Karpas-422 (cell line): ENCODE data around the gene CHCHD6. TPM values are rescaled to one million over a fixed set of nuclear protein-coding genes. Genes with fewer than 3 reads are reported as not detected.

Experiments used
- DNase-seq: peaks from one replicate; pipeline ENCODE4 v3.0.0-alpha.2; 2015
- H2AFZ ChIP-seq: fragments of 200-600 bp; sonication (generic); 2 replicates; pipeline ENCODE4 v1.6.1; 2014; ENCODE audit warnings: antibody characterized with exemption, low read length, mixed read lengths
- H3K27ac ChIP-seq: fragments of 200-600 bp; sonication (generic); 2 replicates; pipeline ENCODE4 v1.5.1; 2014; ENCODE audit warnings: mild to moderate bottlenecking, low read length, moderate library complexity
- H3K27me3 ChIP-seq: fragments of 200-600 bp; sonication (generic); 2 replicates; pipeline ENCODE4 v1.6.1; 2014; ENCODE audit warnings: low read length, mixed read lengths
- H3K36me3 ChIP-seq: fragments of 200-600 bp; sonication (generic); 2 replicates; pipeline ENCODE4 v1.6.1; 2014; ENCODE audit warnings: low read length, mixed read lengths; ENCODE audit not compliant: insufficient read depth
- H3K4me1 ChIP-seq: fragments of 200-600 bp; sonication (generic); 2 replicates; pipeline ENCODE4 v1.6.1; 2014; ENCODE audit warnings: mild to moderate bottlenecking, low read length, mixed read lengths
- H3K4me2 ChIP-seq: fragments of 200-600 bp; sonication (generic); 2 replicates; pipeline ENCODE4 v1.6.1; 2014; ENCODE audit warnings: low read length, low read depth, mild to moderate bottlenecking; ENCODE audit not compliant: poor library complexity, severe bottlenecking
- H3K4me3 ChIP-seq: fragments of 200-600 bp; sonication (generic); 2 replicates; pipeline ENCODE4 v1.5.1; 2014; ENCODE audit warnings: mild to moderate bottlenecking, antibody characterized with exemption, low read length, mixed read lengths
- H3K79me2 ChIP-seq: fragments of 200-600 bp; sonication (generic); 2 replicates; pipeline ENCODE4 v1.6.1; 2014; ENCODE audit warnings: mild to moderate bottlenecking, low read length, mixed read lengths
- H3K9ac ChIP-seq: fragments of 200-600 bp; sonication (generic); 2 replicates; pipeline ENCODE4 v1.6.0; 2014; ENCODE audit warnings: low read length
- H3K9me2 ChIP-seq: fragments of 200-600 bp; sonication (generic), shearing (Covaris generic); replicated peaks from 2 replicates; pipeline ENCODE4 v1.6.0; 2014; ENCODE audit warnings: mild to moderate bottlenecking, low read length, moderate library complexity; ENCODE audit not compliant: insufficient read depth
- H3K9me3 ChIP-seq: fragments of 300-700, 200-600 bp; sonication (generic); 2 replicates; pipeline ENCODE4 v1.6.1; 2014; ENCODE audit warnings: low read length, mixed read lengths
- H4K20me1 ChIP-seq: fragments of 200-600 bp; sonication (generic); 2 replicates; pipeline ENCODE4 v1.6.1; 2014; ENCODE audit warnings: mild to moderate bottlenecking, antibody characterized with exemption, low read length, low read depth; ENCODE audit not compliant: insufficient read depth
- total RNA-seq: library from RNA; depleted of rRNA; stranded (reverse); fragments of >200 nt; shearing (Covaris generic); gene quantifications from 2 replicates; pipeline ENCODE4 v1.2.3, GENCODE V29; 2014; ENCODE audit warnings: low replicate concordance

CHCHD6 gene
- total RNA-seq, 1 experiment from 2014 or later: 12.8 TPM

DNA sequence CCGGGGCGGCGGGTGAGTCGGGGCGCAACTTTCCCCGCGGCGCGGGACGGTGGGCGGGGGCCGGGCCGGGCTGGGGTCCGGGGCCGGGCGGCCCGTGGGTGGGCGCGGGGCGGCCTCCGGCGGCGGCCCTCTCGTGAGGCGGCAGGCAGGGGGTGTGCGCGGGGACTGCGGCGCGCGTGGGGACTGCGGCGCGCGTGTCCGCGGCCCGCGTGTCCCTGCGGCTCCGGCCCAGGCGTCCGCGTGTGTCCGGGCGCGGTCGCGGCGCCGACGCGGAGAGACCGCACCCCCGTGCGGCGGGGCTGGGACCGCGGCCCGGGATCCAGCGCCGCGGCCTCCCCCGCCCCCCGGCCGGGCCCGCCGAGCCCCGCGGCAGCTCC, 279.2 kb downstream of the CHCHD6 start:
- Histone ChIP-seq H2AFZ (no peak overlapping the region), H3K79me2 (no peaks in the 10 kb centered on the region), H3K9me3 (no peaks in the 10 kb centered on the region), H3K27me3 (no peaks in the 10 kb centered on the region), H4K20me1 (no peaks in the 10 kb centered on the region), H3K4me3 (no peak overlapping the region), H3K4me1 (peaks cover 13% of the 10 kb centered on the region), H3K9ac (no peak overlapping the region), H3K36me3 (no peaks in the 10 kb centered on the region), H3K9me2 (no peaks in the 10 kb centered on the region), H3K4me2 (no peak overlapping the region), H3K27ac (no peak overlapping the region)
- no peak for DNase-seq

DNA sequence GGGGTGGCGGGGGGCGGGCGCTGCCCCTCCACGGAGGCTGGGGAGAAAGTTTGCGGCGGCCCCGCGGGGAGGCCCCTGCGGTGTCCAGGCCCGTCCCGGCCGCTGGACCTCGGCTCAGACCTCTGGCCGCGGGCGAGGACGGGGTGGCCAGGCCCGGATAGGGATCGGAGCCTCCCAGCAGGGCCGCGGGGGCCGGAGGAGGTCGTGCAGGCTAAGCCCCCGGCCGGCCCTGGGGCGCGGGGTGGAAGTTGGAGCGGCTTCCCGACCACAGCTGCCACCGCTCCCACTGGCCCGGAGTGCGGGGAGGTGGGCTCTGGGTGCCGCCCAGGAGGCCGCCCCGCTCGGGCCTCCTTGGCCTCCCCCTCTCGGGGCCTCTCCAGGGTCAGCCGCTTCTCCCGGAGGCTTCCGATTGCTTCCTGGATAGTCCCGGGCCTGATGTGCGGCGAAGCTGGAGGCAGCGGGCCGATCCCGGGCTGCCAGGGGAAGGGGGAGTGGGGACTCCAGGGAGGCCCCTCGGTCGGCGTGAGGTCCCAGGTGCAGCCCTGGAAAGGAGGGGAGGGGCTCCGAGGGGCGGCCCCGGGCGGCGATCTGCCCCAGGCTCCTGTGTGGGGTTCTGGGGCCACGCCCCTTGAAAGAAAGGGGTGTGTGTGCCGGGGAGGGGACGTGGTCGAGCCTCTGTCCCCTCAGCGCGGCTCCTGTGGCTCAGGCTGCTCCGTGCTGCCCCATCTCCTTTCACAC, 279.8 kb downstream of the CHCHD6 start:
- no peaks in the 10 kb centered on the region for H3K9me2 ChIP-seq
- DNase-seq: no peak
- no peak overlapping the region for H3K27ac ChIP-seq
- H3K36me3 ChIP-seq: no peaks in the 10 kb centered on the region
- peak overlapping the region; percentile 30; the same call in 1 of the 2 replicates for H3K9ac ChIP-seq
- H3K79me2 ChIP-seq: no peaks in the 10 kb centered on the region
- peaks cover 13% of the 10 kb centered on the region for H3K4me1 ChIP-seq
- no peaks in the 10 kb centered on the region for H3K9me3 ChIP-seq
- peak overlapping the region; percentile 24 for H3K4me2 ChIP-seq
- no peak overlapping the region for H2AFZ ChIP-seq
- 0 out of 2 replicates have a peak overlapping the region, but pooled peaks have one; percentile 30 for H3K4me3 ChIP-seq
- H3K27me3 ChIP-seq: no peaks in the 10 kb centered on the region
- H4K20me1 ChIP-seq: no peaks in the 10 kb centered on the region

DNA sequence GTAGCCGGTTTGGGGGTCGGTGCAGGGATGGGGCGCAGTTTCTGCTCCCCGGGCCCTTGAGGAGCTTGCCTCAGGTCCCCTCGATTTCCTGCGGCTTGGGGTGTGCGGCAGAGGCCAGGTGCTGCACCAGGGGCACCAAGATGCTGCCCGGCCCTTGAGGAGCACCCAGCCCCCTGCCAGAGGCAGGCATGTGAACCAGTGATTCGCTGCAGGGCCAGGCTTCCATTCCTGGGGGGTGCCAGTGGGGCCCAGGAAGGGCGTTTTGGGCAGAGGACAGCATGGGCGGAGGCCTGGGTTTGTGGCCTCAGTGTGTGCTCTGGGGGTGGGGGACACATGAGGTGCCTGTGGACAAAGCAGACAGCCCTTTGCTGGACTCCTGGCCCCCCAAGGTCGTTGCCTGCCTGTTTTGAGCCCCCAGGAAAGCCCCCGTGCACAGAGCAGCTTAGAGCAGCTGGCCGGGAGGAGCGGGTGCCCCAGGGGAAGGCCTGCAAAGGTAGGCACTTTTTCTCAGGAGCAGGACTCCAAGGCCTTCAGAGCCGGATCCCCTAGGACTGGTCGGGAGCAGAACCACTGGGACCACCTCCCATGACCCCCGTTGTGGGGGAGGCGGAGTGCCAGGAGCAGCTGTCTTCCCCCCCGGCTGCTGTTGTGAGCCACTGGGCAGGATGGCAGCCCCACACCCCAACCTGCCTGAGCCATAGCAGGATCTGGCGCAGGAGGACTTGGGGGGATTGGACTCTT, 280.5 kb downstream of the CHCHD6 start:
- no peaks in the 10 kb centered on the region for H3K9me2 ChIP-seq
- H3K4me1 ChIP-seq: peaks cover 13% of the 10 kb centered on the region
- no peaks in the 10 kb centered on the region for H3K9me3 ChIP-seq
- no peaks in the 10 kb centered on the region for H3K36me3 ChIP-seq
- no peak overlapping the region for H3K27ac ChIP-seq
- no peak overlapping the region for H3K4me2 ChIP-seq
- H4K20me1 ChIP-seq: no peaks in the 10 kb centered on the region
- H3K27me3 ChIP-seq: no peaks in the 10 kb centered on the region
- H3K79me2 ChIP-seq: no peaks in the 10 kb centered on the region
- DNase-seq: no peak
- no peak overlapping the region for H3K4me3 ChIP-seq
- H2AFZ ChIP-seq: no peak overlapping the region
- no peak overlapping the region for H3K9ac ChIP-seq

DNA sequence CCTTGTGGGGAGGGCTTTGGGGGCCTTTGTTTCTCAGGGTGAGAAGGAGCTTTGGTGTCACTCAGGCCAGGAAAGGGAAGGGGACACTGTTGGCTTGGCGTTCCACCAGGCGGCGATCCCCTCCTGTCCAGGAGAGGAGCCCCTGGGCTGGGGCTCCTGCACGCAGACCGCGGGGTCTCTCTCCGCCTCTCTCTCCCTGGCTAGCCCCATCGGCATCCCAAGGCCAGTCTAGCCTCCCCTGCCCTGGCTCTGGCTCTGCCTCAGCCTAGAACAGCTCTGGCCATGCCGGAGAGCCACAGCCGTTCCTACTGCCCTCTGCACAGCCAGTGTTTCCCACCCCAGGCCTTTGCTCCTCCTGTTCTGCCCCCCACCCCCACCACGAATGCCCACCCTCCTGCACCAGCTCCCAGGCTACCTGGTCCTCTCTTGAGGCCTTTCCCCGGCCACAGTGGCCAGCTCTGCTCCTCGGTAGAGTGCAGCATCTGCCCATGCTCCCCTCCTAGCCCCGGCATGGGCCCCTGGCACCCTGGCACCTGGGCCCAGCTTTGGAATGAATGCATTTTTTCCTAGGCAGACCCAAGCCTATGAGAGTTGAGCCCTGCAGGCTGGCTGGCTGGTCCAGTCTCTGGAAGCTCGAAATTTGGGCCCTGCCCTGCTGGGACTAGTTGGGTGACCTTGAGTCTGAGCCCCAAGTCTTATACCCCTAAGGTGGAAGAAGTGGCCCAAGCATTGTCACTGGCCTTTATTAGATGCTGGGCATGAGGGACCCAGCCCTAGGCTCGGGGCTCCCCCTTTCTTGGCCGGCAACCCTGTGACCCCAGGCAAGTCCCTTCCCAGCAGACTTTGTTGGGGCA, 281.3 kb downstream of the CHCHD6 start:
- DNase-seq: no peak
- no peak overlapping the region for H2AFZ ChIP-seq
- H3K36me3 ChIP-seq: no peaks in the 10 kb centered on the region
- H3K9me2 ChIP-seq: no peaks in the 10 kb centered on the region
- no peaks in the 10 kb centered on the region for H3K9me3 ChIP-seq
- no peaks in the 10 kb centered on the region for H3K79me2 ChIP-seq
- no peak overlapping the region for H3K9ac ChIP-seq
- H3K4me2 ChIP-seq: no peak overlapping the region
- no peaks in the 10 kb centered on the region for H4K20me1 ChIP-seq
- H3K4me1 ChIP-seq: peaks cover 13% of the 10 kb centered on the region
- H3K4me3 ChIP-seq: no peak overlapping the region
- H3K27me3 ChIP-seq: no peaks in the 10 kb centered on the region
- H3K27ac ChIP-seq: no peak overlapping the region

DNA sequence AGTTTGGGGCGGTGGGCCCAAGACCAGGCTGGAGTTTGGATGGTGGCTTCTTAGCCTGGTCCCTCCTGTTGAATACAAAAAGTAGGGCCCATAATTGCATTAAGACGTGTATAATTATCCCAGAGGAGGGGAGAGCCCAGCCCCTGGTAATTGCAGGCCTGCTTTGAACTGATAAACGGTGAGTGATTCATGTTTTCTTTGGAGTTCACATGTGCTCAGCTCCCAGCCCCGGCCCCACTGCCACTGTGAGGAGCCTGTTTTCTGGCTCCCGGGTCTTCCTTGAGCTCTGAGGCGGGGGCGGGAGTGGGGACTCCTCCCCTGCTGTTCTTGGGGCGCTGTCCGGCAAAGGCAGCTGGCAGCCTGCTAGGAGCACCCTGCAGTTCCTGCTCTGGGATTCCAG, 282.0 kb downstream of the CHCHD6 start:
- Histone ChIP-seq H3K79me2 (no peaks in the 10 kb centered on the region), H3K9me3 (no peaks in the 10 kb centered on the region), H3K9me2 (no peaks in the 10 kb centered on the region), H3K27me3 (no peaks in the 10 kb centered on the region), H3K4me2 (no peak overlapping the region), H4K20me1 (no peaks in the 10 kb centered on the region), H3K4me1 (peaks cover 13% of the 10 kb centered on the region), H2AFZ (no peak overlapping the region), H3K9ac (no peak overlapping the region), H3K36me3 (no peaks in the 10 kb centered on the region), H3K4me3 (no peak overlapping the region), H3K27ac (no peak overlapping the region)
- DNase-seq: no peak

DNA sequence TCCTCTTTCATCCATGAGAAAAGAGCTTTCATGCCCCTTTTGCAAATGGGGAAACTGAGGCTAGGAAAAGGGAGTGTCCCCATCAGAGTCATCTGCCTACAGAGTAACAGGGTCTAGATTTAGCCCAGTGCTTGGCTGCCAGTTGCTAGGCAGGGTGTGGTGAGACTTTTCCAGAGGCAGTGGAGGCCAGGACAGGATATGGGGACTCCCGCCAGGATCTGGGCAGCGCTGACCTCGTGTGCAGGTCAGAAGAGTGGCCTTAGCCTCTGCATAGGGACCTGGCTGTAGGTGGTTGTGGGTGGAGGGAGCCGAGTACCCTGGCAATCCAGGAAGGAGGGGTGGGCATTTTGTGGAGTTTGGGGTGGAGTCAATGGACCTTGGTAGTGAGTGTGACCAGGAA, 283.1 kb downstream of the CHCHD6 start:
- DNase-seq: no peak
- Histone ChIP-seq H3K27ac (no peak overlapping the region), H3K4me1 (peaks cover 6% of the 10 kb centered on the region), H4K20me1 (no peaks in the 10 kb centered on the region), H3K9ac (no peak overlapping the region), H3K36me3 (no peaks in the 10 kb centered on the region), H3K9me2 (no peaks in the 10 kb centered on the region), H3K27me3 (no peaks in the 10 kb centered on the region), H3K79me2 (no peaks in the 10 kb centered on the region), H3K9me3 (no peaks in the 10 kb centered on the region), H3K4me2 (no peak overlapping the region), H2AFZ (no peak overlapping the region), H3K4me3 (no peak overlapping the region)

DNA sequence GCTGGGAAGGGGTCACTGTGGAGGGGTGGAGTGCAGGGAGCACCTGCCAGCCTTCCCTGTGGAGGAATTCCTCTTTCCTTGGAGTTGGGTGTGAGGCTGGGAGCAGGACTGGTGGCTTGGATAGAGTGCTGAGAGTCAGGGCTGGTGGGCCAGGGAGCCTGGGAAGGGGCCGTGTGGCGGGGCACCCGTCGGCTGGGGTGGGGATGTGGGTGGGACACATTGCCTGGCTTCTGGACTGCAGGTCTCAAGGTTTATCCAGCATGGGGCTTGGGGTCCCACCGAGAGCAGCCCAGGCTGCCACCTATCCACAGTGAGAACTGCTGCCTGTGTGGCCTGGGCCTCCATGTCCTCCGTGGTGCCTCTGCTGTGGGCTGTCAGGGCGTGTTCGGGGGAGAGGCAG, 283.6 kb downstream of the CHCHD6 start:
- H4K20me1 ChIP-seq: no peaks in the 10 kb centered on the region
- H3K79me2 ChIP-seq: no peaks in the 10 kb centered on the region

DNA sequence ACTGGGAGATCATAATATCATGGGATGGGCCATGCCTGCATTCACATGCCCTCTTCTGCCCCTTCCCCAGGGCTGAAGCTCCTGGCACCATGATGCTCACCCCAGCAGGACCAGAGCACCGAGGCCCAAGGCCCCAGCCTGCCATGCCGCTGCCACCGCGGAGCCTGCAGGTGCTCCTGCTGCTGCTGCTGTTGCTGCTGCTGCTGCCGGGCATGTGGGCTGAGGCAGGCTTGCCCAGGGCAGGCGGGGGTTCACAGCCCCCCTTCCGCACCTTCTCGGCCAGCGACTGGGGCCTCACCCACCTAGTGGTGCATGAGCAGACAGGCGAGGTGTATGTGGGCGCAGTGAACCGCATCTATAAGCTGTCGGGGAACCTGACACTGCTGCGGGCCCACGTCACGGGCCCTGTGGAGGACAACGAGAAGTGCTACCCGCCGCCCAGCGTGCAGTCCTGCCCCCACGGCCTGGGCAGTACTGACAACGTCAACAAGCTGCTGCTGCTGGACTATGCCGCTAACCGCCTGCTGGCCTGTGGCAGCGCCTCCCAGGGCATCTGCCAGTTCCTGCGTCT, 284.5 kb downstream of the CHCHD6 start:
- no peak overlapping the region for H3K9ac ChIP-seq
- H3K79me2 ChIP-seq: no peaks in the 10 kb centered on the region
- no peak overlapping the region for H3K27ac ChIP-seq
- no peaks in the 10 kb centered on the region for H4K20me1 ChIP-seq
- no peaks in the 10 kb centered on the region for H3K9me2 ChIP-seq
- H3K27me3 ChIP-seq: no peaks in the 10 kb centered on the region
- no peak overlapping the region for H3K4me2 ChIP-seq
- H3K9me3 ChIP-seq: no peaks in the 10 kb centered on the region
- H3K36me3 ChIP-seq: no peaks in the 10 kb centered on the region
- no peak overlapping the region for H3K4me3 ChIP-seq
- DNase-seq: no peak
- H3K4me1 ChIP-seq: peaks cover 3% of the 10 kb centered on the region
- H2AFZ ChIP-seq: no peak overlapping the region

More for the DNA sequence above, 283.6 kb downstream of the CHCHD6 start:
- H3K4me3 ChIP-seq: no peak overlapping the region
- H3K4me2 ChIP-seq: no peak overlapping the region
- H3K9me2 ChIP-seq: no peaks in the 10 kb centered on the region
- H3K9me3 ChIP-seq: no peaks in the 10 kb centered on the region
- H2AFZ ChIP-seq: no peak overlapping the region
- no peaks in the 10 kb centered on the region for H3K27me3 ChIP-seq
- H3K36me3 ChIP-seq: no peaks in the 10 kb centered on the region
- no peak for DNase-seq
- no peak overlapping the region for H3K27ac ChIP-seq
- H3K4me1 ChIP-seq: peaks cover 2% of the 10 kb centered on the region
- no peak overlapping the region for H3K9ac ChIP-seq
